GM23338 (cell line): Measurements from ENCODE around the gene INHA. TPM values are rescaled to one million over a fixed set of nuclear protein-coding genes. Genes with fewer than 3 reads are reported as not detected.

Experiments
- ATAC-seq: fragments of 200-7000 bp; cut with Tn5 transposase; 3 replicates; pipeline ENCODE4 v1.9.1; 2020
- DNase-seq: peaks from one replicate; pipeline ENCODE4 v3.0.0-alpha.2; 2015; ENCODE audit warnings: low spot score
- H2AFZ ChIP-seq: fragments of 200-600 bp; sonication (generic); 2 replicates; pipeline ENCODE4 v1.8.0; 2016; ENCODE audit warnings: antibody characterized with exemption, mild to moderate bottlenecking, moderate library complexity
- H3F3A ChIP-seq: fragments of 200-600 bp; sonication (generic); replicated peaks from 2 replicates; pipeline ENCODE4 v1.8.0; 2017; ENCODE audit warnings: antibody characterized with exemption, mixed run types, low read depth
- H3K27ac ChIP-seq: fragments of 200-600 bp; sonication (generic); 2 replicates; pipeline ENCODE4 v1.6.1; 2016; ENCODE audit warnings: low read depth
- H3K27me3 ChIP-seq: fragments of 200-600 bp; sonication (generic); 2 replicates; pipeline ENCODE4 v1.8.0; 2016; ENCODE audit warnings: mild to moderate bottlenecking, mixed run types, moderate library complexity; ENCODE audit not compliant: insufficient read depth
- H3K36me3 ChIP-seq: fragments of 200-600 bp; sonication (generic); 2 replicates; pipeline ENCODE4 v1.8.0; 2016; ENCODE audit warnings: mild to moderate bottlenecking; ENCODE audit not compliant: insufficient read depth
- H3K4me1 ChIP-seq: fragments of 200-600 bp; sonication (generic); 2 replicates; pipeline ENCODE4 v1.8.0; 2016; ENCODE audit warnings: mild to moderate bottlenecking, moderate library complexity; ENCODE audit not compliant: insufficient read depth
- H3K4me2 ChIP-seq: fragments of 200-600 bp; sonication (generic); 2 replicates; pipeline ENCODE4 v1.7.1; 2017; ENCODE audit warnings: mixed run types
- H3K4me3 ChIP-seq: fragments of 200-600 bp; sonication (generic); 2 replicates; pipeline ENCODE4 v1.6.1; 2016; ENCODE audit warnings: mixed run types
- H3K79me2 ChIP-seq: fragments of 200-600 bp; sonication (generic); replicated peaks from 2 replicates; pipeline ENCODE4 v1.8.0; 2017; ENCODE audit warnings: mild to moderate bottlenecking; ENCODE audit not compliant: insufficient read depth
- H3K9me2 ChIP-seq: fragments of 200-600 bp; sonication (generic); 2 replicates; pipeline ENCODE4 v1.8.0; 2017; ENCODE audit not compliant: insufficient read depth
- H4K20me1 ChIP-seq: fragments of 200-600 bp; sonication (generic); replicated peaks from 2 replicates; pipeline ENCODE4 v1.8.0; 2017; ENCODE audit warnings: mild to moderate bottlenecking; ENCODE audit not compliant: insufficient read depth
- H3K27ac Mint-ChIP-seq: 2 replicates; pipeline ENCODE4 v1.8.0; 2020; ENCODE audit warnings: inconsistent platforms, mild to moderate bottlenecking, moderate library complexity, mixed read lengths
- H3K27me3 Mint-ChIP-seq: 3 replicates; pipeline ENCODE4 v1.8.0; 2022; ENCODE audit warnings: low read depth, mild to moderate bottlenecking, moderate library complexity, mixed read lengths, inconsistent platforms; ENCODE audit not compliant: insufficient read depth, poor library complexity
- H3K36me3 Mint-ChIP-seq: 3 replicates; pipeline ENCODE4 v1.8.0; 2021; ENCODE audit warnings: low read depth, mild to moderate bottlenecking, inconsistent platforms, moderate library complexity, mixed read lengths
- H3K4me1 Mint-ChIP-seq: 3 replicates; pipeline ENCODE4 v1.8.0; 2020; ENCODE audit warnings: mild to moderate bottlenecking, inconsistent platforms, mixed read lengths
- H3K4me3 Mint-ChIP-seq: 3 replicates; pipeline ENCODE4 v1.8.0; 2021; ENCODE audit warnings: moderate library complexity, mild to moderate bottlenecking, inconsistent platforms, mixed read lengths
- H3K9me3 Mint-ChIP-seq: 3 replicates; pipeline ENCODE4 v1.8.0; 2020; ENCODE audit warnings: moderate library complexity, mild to moderate bottlenecking, inconsistent platforms, mixed read lengths
- EZH2 ChIP-seq: fragments of 200-600 bp; sonication (generic); IDR thresholded peaks from one replicate; pipeline ENCODE4 v1.8.0; 2017; ENCODE audit warnings: antibody characterized with exemption, mild to moderate bottlenecking, low read depth; ENCODE audit not compliant: unreplicated experiment
- EZH2phosphoT487 ChIP-seq: fragments of 200-600 bp; sonication (generic); IDR thresholded peaks from one replicate; pipeline ENCODE4 v1.8.1; 2018; ENCODE audit warnings: antibody characterized with exemption; ENCODE audit not compliant: unreplicated experiment
- NANOG ChIP-seq: IDR thresholded peaks from 2 replicates; pipeline ENCODE4 v1.6.1; 2016; ENCODE audit warnings: antibody characterized with exemption, borderline replicate concordance
- POLR2AphosphoS5 ChIP-seq: IDR thresholded peaks from 2 replicates; pipeline ENCODE4 v1.6.1; 2016; ENCODE audit warnings: antibody characterized with exemption, low read depth
- ZNF331 ChIP-seq: fragments of 250-450 bp; sonication (Bioruptor Pico); IDR thresholded peaks from 2 replicates; pipeline ENCODE4 v1.5.0; 2020; ENCODE audit warnings: low read depth, mild to moderate bottlenecking, moderate library complexity
- ZNF462 ChIP-seq: fragments of 250-450 bp; sonication (Bioruptor Pico); IDR thresholded peaks from 2 replicates; pipeline ENCODE4 v1.5.0; 2020; ENCODE audit warnings: mild to moderate bottlenecking, moderate library complexity
- polyA plus RNA-seq: library from polyadenylated mRNA; unstranded; fragments of >200 nt; fragmentation: Nextera tagmentation; extraction: Ambion mirVana; gene quantifications from 2 replicates; pipeline ENCODE4 v1.2.1, GENCODE V29; 2016
- total RNA-seq: library from RNA; depleted of rRNA; stranded (reverse); fragments of >200 nt; shearing (Covaris generic); gene quantifications from 2 replicates; pipeline ENCODE4 v1.2.3, GENCODE V29; 2014

INHA gene
- total and polyA plus RNA-seq, 2 experiments from 2014 or later: 1.5 to 1.6 TPM

DNA sequence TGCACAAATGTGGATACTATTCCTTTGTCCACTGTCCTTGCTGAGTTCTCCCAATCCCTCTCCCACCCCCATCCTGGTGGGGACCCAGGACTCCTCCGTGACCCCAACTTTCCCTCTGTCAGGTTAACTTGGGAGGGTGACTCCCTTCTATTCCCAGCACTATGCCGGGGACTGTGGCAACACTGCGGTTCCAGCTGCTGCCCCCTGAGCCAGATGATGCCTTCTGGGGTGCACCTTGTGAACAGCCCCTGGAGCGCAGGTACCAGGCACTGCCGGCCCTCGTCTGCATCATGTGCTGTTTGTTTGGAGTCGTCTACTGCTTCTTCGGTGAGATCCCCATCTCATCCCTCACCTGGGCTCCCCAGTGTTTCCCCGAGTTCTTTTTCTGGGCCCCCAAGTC, 27.5 kb upstream of the INHA start:
- Histone ChIP-seq H3K9me2 (no peaks in the 10 kb centered on the region), H3K4me3 (peak overlapping the region; percentile 96), H3K4me1 (peaks cover 9% of the 10 kb centered on the region), H3K27me3 (peaks cover 9% of the 10 kb centered on the region; the same call in 1 of the 2 replicates), H2AFZ (peak overlapping the region; percentile 90; the same call in 1 of the 2 replicates), H4K20me1 (peaks cover 18% of the 10 kb centered on the region), H3K27ac (peak overlapping the region; percentile 59; the same call in 1 of the 2 replicates), H3F3A (peaks cover 12% of the 10 kb centered on the region), H3K36me3 (peaks cover 9% of the 10 kb centered on the region), H3K79me2 (peaks cover 14% of the 10 kb centered on the region), H3K4me2 (peak overlapping the region; percentile 95)
- DNase-seq (no peak), ATAC-seq (no peak)
- TF ChIP-seq EZH2phosphoT487 (no peak), NANOG (no peak), POLR2AphosphoS5 (no peak), ZNF462 (CRISPR knock-in tag) (no peak), ZNF331 (no peak), EZH2 (no peak)
- H3K36me3 Mint-ChIP-seq: peaks cover 40% of the 10 kb centered on the region
- peaks cover 20% of the 10 kb centered on the region for H3K27me3 Mint-ChIP-seq
- peak overlapping the region; percentile 90 for H3K4me3 Mint-ChIP-seq
- H3K4me1 Mint-ChIP-seq: peaks cover 20% of the 10 kb centered on the region
- H3K27ac Mint-ChIP-seq: no peak overlapping the region
- no peaks in the 10 kb centered on the region; the same call in 2 of the 3 replicates for H3K9me3 Mint-ChIP-seq
